ENCODE measurements around the gene ANTXRL.
"Not testable (repeated sequence)": the region's sequence is repeated elsewhere in the genome, so short reads cannot be mapped to it uniquely, and the experiment has no call there.

The ANTXRL gene

DNA sequence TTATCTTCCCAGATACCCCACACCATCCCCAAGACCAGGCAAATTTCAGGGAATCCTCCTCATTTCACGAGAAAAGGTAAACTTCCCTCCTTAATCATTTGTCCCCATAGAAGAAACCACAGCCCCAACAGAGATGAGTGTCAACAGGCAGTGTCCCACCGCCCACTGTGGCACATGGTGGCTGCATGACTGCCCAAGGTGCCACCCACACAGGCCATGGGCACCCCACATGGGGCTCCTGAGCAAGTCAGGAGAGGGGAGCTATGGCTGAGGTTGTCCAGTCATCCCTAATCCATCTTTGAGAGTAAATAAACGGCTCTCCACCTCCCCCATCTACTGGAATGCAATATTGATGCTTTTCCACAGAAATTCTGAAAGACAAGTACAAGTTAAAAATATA, 44.1 kb downstream of the ANTXRL start:
- Histone ChIP-seq H3K4me3 (ENCODE audit: low read depth, low read length) (no peak overlapping the region), H3K36me3 (no peaks in the 10 kb centered on the region), H3K9me3 (ENCODE audit: severe bottlenecking) (no peaks in the 10 kb centered on the region), H3K27ac (no peak overlapping the region), H3K27me3 (ENCODE audit: insufficient read depth, low read depth, severe bottlenecking) (no peaks in the 10 kb centered on the region)
- TF ChIP-seq, protein P1, sequence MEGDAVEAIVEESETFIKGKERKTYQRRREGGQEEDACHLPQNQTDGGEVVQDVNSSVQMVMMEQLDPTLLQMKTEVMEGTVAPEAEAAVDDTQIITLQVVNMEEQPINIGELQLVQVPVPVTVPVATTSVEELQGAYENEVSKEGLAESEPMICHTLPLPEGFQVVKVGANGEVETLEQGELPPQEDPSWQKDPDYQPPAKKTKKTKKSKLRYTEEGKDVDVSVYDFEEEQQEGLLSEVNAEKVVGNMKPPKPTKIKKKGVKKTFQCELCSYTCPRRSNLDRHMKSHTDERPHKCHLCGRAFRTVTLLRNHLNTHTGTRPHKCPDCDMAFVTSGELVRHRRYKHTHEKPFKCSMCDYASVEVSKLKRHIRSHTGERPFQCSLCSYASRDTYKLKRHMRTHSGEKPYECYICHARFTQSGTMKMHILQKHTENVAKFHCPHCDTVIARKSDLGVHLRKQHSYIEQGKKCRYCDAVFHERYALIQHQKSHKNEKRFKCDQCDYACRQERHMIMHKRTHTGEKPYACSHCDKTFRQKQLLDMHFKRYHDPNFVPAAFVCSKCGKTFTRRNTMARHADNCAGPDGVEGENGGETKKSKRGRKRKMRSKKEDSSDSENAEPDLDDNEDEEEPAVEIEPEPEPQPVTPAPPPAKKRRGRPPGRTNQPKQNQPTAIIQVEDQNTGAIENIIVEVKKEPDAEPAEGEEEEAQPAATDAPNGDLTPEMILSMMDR (IDR thresholded peaks at IDR 0.05; ENCODE audit: low read depth, low read length), result no peak
- no peak for DNase-seq

DNA sequence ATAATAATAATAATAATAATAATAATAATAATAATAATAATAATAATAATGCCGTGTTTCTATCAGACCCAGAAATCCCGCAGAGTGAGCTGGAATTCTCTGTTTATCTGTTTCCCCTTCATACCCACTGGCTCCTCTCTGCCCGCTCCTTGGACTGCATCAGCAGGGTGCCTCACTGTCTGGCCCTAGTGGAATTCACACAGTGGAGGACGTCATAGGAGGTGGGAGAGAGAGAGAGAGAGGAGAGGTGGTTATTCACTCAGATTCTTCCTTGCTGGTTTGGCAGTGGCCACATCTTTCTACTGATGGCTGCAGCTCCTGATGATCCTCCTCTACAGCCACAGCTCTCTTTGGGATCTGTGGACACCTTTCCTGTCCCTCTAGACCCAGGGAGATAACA, 78.7 kb downstream of the ANTXRL start:
- not testable (repeated sequence) for H3K36me3 ChIP-seq; DNase-seq; H3K9me3 ChIP-seq (ENCODE audit: severe bottlenecking)

DNA sequence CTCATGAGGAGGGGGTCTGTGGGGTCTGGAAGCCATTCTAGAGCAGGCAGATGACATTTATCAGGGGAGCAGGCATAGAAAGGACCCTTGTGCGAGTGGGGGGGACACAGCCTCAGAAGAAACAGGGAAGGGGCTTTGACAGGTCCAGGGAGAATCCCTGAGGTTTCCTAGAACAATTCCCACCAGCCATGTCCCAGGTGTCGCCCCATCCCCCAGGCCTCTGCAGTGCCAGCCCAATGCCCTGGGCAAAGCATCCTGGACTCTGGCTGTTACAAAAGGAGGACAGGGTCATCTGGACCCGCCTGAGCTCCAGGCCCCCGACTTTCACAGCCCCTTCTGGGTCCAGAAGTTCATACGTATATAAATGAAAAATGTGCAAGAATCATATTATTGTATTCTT, 80.4 kb downstream of the ANTXRL start:
- DNase-seq; H3K9me3 ChIP-seq (ENCODE audit: severe bottlenecking); H3K36me3 ChIP-seq; H3K27me3 ChIP-seq (ENCODE audit: insufficient read depth, low read depth, severe bottlenecking); H3K27ac ChIP-seq; H3K4me3 ChIP-seq (ENCODE audit: low read depth, low read length): not testable (repeated sequence)

More for the DNA sequence above, 78.7 kb downstream of the ANTXRL start:
- not testable (repeated sequence) for H3K27me3 ChIP-seq (ENCODE audit: insufficient read depth, low read depth, severe bottlenecking); H3K27ac ChIP-seq; H3K4me3 ChIP-seq (ENCODE audit: low read depth, low read length)

DNA sequence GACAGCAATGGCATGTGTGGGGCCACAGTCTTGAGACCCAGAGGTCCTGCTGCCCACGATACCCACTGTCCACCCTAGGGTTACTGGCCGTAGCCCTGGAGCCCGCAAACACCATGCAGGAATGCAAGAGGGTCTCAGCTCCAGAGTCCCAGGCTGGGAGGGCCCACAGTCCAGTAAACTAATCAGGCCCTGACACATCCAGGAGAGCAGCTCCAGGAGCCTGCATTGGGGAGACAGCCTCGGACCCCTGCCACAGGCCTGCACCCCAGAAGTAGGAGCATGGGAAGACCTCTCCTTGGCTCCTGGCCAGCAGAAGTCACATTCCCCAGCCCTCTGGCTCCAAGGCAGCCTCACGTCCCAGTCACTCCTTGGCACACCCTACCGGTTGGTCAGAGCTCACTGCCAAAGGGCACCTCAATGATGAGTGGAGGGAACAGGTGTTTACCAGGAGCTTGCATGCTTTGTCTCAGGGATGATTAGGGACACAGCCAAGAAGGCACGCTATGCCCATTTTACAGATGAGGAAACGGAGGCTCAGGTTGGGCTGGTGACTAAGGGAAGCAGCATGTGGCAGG, 81.0 kb downstream of the ANTXRL start:
- not testable (repeated sequence) for DNase-seq; H3K9me3 ChIP-seq (ENCODE audit: severe bottlenecking); H3K27me3 ChIP-seq (ENCODE audit: insufficient read depth, low read depth, severe bottlenecking); H3K36me3 ChIP-seq; H3K4me3 ChIP-seq (ENCODE audit: low read depth, low read length); H3K27ac ChIP-seq

DNA sequence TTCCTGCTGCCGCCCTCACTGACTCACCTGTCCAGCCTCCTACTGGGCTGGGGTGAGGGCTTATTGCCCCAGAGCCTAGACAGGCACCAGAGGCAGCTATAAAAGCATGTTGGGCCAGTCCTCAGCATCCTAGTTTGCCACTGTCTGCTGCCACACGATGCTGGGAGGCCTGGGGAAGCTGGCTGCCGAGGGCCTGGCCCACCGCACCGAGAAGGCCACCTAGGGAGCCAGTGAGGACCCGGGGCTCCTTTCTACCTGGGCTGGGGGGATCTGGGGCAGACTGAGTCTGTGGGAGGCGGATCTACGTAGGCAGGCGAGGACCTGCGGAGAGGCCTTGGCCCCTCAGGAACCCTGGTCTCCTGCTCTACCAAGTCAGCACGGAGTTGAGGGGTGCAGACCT, 82.2 kb downstream of the ANTXRL start:
- DNase-seq; H3K36me3 ChIP-seq; H3K9me3 ChIP-seq (ENCODE audit: severe bottlenecking); H3K4me3 ChIP-seq (ENCODE audit: low read depth, low read length); H3K27me3 ChIP-seq (ENCODE audit: insufficient read depth, low read depth, severe bottlenecking); H3K27ac ChIP-seq: not testable (repeated sequence)

DNA sequence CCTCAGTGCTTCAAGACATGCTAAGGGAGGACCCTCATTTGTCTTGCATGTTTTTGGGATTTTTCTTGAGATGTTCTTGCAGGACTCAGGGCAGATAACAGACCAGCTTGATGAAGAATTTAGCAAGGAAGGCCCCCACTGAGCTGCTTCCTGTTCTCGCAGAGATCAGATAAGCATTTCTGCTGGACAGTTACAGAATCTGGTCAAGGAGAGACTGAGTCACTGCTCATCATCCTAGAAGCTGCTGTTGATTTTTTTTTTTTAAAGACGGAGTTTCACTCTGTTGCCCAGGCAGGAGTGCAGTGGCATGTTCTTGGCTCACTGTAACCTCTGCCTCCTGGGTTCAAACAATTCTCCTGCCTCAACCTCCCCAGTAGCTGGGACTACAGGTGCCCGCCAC, 87.6 kb downstream of the ANTXRL start:
- H3K4me3 ChIP-seq (ENCODE audit: low read depth, low read length); H3K27ac ChIP-seq; H3K36me3 ChIP-seq; DNase-seq; H3K9me3 ChIP-seq (ENCODE audit: severe bottlenecking); H3K27me3 ChIP-seq (ENCODE audit: insufficient read depth, low read depth, severe bottlenecking): not testable (repeated sequence)

DNA sequence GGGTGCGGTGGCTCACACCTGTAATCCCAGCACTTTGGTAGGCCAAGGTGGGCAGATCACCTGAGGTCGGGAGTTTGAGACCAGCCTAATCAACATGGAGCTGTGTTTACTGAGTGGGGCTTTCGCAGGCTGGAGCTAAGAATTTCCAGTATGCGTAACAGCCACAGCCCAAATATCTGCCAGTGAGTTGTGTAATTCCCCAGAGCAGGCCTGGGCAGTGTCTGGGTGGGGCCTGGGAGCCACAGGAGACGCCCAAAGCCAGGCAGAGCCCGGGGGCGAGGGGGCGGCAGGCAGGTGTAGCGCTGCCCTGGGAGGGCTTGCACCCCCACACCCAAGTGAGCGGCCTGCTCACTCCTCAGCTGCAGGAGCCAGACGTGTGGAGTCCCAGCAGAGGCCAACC, 88.6 kb downstream of the ANTXRL start, which contains the start of gene ANXA8L1:
Gene ANXA8L1 (plus strand): TSS at position 371 of the 400 bp plus-strand sequence. CDS start 76 bp downstream, outside the sequence.
- DNase-seq; H3K27ac ChIP-seq; H3K4me3 ChIP-seq (ENCODE audit: low read depth, low read length); H3K36me3 ChIP-seq; H3K27me3 ChIP-seq (ENCODE audit: insufficient read depth, low read depth, severe bottlenecking); H3K9me3 ChIP-seq (ENCODE audit: severe bottlenecking): not testable (repeated sequence)

DNA sequence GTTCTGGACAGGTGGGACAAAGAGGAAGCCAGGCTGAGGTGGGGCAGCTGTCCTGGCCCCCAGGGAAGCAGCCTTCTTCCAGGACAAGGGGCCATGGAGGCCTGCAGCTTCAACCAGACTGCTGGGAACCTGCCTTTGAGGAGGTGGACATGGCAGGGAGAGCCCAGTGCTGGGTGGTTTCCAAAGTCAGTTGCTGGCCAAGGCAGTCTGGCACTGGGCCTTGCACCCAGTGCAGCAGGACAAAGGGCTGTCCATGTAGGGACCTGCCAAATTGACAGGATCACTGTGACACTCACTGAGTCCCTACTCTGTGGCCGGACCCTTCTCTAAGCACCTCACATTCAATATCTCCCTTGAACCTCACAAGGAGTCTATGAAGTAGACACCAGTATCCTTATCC, 90.2 kb downstream of the ANTXRL start:
- H3K36me3 ChIP-seq; H3K9me3 ChIP-seq (ENCODE audit: severe bottlenecking); H3K4me3 ChIP-seq (ENCODE audit: low read depth, low read length); H3K27me3 ChIP-seq (ENCODE audit: insufficient read depth, low read depth, severe bottlenecking); DNase-seq; H3K27ac ChIP-seq: not testable (repeated sequence)

DNA sequence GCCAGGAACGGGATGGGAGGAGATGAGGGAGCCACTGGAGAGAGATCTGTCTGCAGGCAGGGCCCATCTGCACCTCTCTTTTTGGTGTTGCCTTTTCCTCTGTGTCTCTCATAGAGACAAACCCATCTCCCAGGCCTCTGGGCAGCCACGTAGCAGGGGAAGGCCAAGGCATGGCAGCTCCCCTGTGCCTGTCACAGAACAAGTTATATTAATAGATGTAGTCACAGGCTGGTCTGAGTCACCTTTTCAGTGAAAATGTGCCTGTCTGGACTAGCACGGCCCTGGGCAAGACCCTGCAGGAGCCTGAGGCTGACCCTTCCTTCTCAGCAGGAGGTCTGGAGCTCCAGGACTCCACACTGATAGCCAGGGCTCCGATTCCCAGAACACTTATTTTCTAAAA, 90.9 kb downstream of the ANTXRL start:
- H3K36me3 ChIP-seq; H3K4me3 ChIP-seq (ENCODE audit: low read depth, low read length); H3K27ac ChIP-seq; H3K27me3 ChIP-seq (ENCODE audit: insufficient read depth, low read depth, severe bottlenecking); DNase-seq; H3K9me3 ChIP-seq (ENCODE audit: severe bottlenecking): not testable (repeated sequence)

DNA sequence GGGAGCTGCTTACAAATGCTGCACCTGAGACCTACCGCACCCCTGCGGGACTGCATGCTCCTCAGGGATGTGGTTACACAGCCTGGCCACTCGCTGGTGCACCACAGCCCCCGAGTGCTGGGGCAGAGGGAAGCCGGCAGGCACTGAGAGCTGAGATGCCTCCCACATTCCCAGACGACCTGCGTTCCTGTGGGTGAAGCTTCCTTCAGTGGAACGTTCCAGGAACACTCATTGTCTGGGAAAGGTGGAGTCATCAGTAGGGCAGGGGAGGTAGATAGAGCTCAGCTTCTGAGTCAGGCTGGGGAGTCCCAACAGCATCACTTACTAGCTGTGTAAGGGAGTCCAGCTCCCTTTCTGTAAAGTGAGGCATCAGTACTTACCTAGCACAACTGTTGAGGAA, 91.3 kb downstream of the ANTXRL start:
- not testable (repeated sequence) for DNase-seq; H3K27me3 ChIP-seq (ENCODE audit: insufficient read depth, low read depth, severe bottlenecking); H3K36me3 ChIP-seq; H3K9me3 ChIP-seq (ENCODE audit: severe bottlenecking); H3K27ac ChIP-seq; H3K4me3 ChIP-seq (ENCODE audit: low read depth, low read length)

DNA sequence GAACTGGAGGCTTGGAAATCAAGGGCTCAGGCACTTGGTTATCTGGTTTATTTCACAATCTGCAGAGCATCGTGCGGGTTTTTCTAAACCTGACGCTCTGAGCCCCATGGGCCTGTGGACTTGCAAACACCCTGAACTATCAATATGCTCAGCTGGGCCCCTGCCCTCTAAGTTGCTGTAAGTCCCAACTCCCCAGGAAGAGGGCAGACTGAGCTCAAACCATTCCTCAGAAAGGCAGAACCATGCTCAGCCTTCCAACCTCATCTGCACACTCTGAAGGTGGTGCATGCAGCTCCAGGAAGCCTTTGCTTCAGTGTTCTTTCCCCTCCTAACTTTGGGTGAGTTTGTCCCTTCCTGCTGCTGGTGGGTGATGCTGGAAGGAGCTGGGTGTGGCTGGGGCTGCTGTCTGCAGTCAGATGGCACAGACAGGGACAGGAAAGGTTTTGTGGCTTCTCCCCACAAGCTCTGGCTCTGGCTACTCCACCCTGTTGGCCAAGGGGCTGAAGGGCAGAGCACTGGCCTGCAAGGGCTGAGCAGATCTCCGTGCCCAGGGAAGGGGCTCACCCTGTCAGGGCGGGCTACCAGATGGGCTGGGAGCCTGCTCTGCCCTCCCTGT, 92.5 kb downstream of the ANTXRL start:
- not testable (repeated sequence) for H3K27ac ChIP-seq; H3K27me3 ChIP-seq (ENCODE audit: insufficient read depth, low read depth, severe bottlenecking); DNase-seq; H3K36me3 ChIP-seq; H3K4me3 ChIP-seq (ENCODE audit: low read depth, low read length); H3K9me3 ChIP-seq (ENCODE audit: severe bottlenecking)
